ENCODE results near the gene MDM4. TPM values are rescaled to one million over a fixed set of nuclear protein-coding genes. Genes with fewer than 3 reads are reported as not detected.

MDM4 gene
- total RNA-seq, 1 donor from 2014 or later: 41.1 TPM

DNA sequence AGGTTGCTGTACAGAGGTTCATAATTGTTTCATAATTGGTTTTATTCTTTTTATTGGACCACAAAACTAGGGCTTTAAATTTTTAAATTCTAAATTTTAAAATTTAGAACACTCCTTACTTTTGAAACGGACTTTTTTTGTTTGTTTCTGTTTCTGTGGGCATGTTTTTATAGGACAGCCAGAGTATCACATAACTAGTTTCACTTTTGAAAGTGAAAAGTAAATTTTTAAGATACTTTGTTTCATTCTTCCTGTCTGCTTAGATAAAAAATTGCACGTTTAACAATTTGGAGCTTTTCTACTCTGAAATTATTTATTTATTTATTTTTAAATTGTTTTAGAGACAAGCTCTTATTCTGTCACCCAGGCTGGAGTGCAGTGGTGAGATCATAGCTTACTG is 29.7 kb downstream of the MDM4 start:
- H3K27me3 ChIP-seq (ENCODE audit: insufficient read depth, low read length): no peaks in the 10 kb centered on the region
- no peak overlapping the region for H3K27ac ChIP-seq (ENCODE audit: low read depth, low read length)
- DNase-seq (ENCODE audit: low read depth) (no peak), FAIRE-seq (no peak)
- Mint-ChIP-seq H3K27ac (ENCODE audit: unreplicated experiment) (peak overlapping the region; percentile 53), H3K9me3 (ENCODE audit: unreplicated experiment) (no peaks in the 10 kb centered on the region), H3K4me1 (ENCODE audit: low read depth, unreplicated experiment) (peaks cover 10% of the 10 kb centered on the region), H3K4me3 (ENCODE audit: unreplicated experiment) (no peak overlapping the region), H3K27me3 (ENCODE audit: low read depth, unreplicated experiment) (no peaks in the 10 kb centered on the region), H3K36me3 (ENCODE audit: low read depth, unreplicated experiment) (peaks cover 36% of the 10 kb centered on the region)
- no peak overlapping the region for H3K4me3 ChIP-seq (ENCODE audit: insufficient read depth, low read depth, low read length)
- no peak for TF ChIP-seq EZH2 (IDR thresholded peaks at IDR 0.05; ENCODE audit: insufficient read depth, low read length)
- TF ChIP-seq, protein P1, sequence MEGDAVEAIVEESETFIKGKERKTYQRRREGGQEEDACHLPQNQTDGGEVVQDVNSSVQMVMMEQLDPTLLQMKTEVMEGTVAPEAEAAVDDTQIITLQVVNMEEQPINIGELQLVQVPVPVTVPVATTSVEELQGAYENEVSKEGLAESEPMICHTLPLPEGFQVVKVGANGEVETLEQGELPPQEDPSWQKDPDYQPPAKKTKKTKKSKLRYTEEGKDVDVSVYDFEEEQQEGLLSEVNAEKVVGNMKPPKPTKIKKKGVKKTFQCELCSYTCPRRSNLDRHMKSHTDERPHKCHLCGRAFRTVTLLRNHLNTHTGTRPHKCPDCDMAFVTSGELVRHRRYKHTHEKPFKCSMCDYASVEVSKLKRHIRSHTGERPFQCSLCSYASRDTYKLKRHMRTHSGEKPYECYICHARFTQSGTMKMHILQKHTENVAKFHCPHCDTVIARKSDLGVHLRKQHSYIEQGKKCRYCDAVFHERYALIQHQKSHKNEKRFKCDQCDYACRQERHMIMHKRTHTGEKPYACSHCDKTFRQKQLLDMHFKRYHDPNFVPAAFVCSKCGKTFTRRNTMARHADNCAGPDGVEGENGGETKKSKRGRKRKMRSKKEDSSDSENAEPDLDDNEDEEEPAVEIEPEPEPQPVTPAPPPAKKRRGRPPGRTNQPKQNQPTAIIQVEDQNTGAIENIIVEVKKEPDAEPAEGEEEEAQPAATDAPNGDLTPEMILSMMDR (IDR thresholded peaks at IDR 0.05; ENCODE audit: insufficient read depth, low read depth, low read length): no peak
- H4K20me1 ChIP-seq (ENCODE audit: insufficient read depth, low read length): peaks cover 29% of the 10 kb centered on the region
- no peaks in the 10 kb centered on the region for H3K9me3 ChIP-seq (ENCODE audit: insufficient read depth, low read depth, low read length)
- no peak overlapping the region for H3K4me2 ChIP-seq (ENCODE audit: low read length)
- H2AFZ ChIP-seq (ENCODE audit: low read depth, low read length): no peak overlapping the region
- H3K36me3 ChIP-seq (ENCODE audit: insufficient read depth, low read length): peaks cover 68% of the 10 kb centered on the region
- no peak overlapping the region for H3K9ac ChIP-seq (ENCODE audit: low read length)
- no peaks in the 10 kb centered on the region for H3K4me1 ChIP-seq (ENCODE audit: insufficient read depth, low read length)
- H3K79me2 ChIP-seq (ENCODE audit: insufficient read depth, low read length): no peaks in the 10 kb centered on the region

DNA sequence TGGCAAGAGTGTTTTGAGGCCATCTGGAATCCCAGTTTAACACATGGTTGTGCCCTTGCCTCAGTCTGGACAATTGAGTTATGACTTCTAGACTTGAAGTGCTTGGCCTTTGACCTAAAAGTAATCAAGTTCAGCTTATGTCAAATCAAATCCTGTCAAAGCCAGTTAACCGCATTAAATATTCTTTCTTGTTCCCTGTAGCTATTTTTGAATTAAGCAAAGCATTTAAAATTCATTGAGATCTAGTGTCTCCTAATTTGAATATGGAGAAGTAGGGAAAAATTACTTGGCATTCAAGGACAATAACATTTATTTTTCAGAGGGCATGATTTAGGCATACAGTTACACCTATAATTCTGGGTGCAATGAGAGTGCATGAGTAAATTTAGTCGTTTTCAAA is 32.1 kb downstream of the MDM4 start:
- H3K27me3 Mint-ChIP-seq (ENCODE audit: low read depth, unreplicated experiment): no peaks in the 10 kb centered on the region
- H3K4me1 ChIP-seq (ENCODE audit: insufficient read depth, low read length): no peaks in the 10 kb centered on the region
- H3K27ac Mint-ChIP-seq (ENCODE audit: unreplicated experiment): no peak overlapping the region
- H3K36me3 ChIP-seq (ENCODE audit: insufficient read depth, low read length): peaks cover 50% of the 10 kb centered on the region
- H3K4me3 Mint-ChIP-seq (ENCODE audit: unreplicated experiment): no peak overlapping the region
- H3K36me3 Mint-ChIP-seq (ENCODE audit: low read depth, unreplicated experiment): peaks cover 31% of the 10 kb centered on the region
- H3K27me3 ChIP-seq (ENCODE audit: insufficient read depth, low read length): no peaks in the 10 kb centered on the region
- FAIRE-seq (no peak), DNase-seq (ENCODE audit: low read depth) (no peak)
- no peaks in the 10 kb centered on the region for H3K9me3 Mint-ChIP-seq (ENCODE audit: unreplicated experiment)
- H3K4me2 ChIP-seq (ENCODE audit: low read length): no peak overlapping the region
- TF ChIP-seq EZH2 (IDR thresholded peaks at IDR 0.05; ENCODE audit: insufficient read depth, low read length): no peak
- TF ChIP-seq, protein P1 (IDR thresholded peaks at IDR 0.05; ENCODE audit: insufficient read depth, low read depth, low read length): no peak
- no peak overlapping the region for H3K9ac ChIP-seq (ENCODE audit: low read length)
- no peak overlapping the region for H3K4me3 ChIP-seq (ENCODE audit: insufficient read depth, low read depth, low read length)
- H3K79me2 ChIP-seq (ENCODE audit: insufficient read depth, low read length): no peaks in the 10 kb centered on the region
- H3K27ac ChIP-seq (ENCODE audit: low read depth, low read length): no peak overlapping the region
- peaks cover 23% of the 10 kb centered on the region for H4K20me1 ChIP-seq (ENCODE audit: insufficient read depth, low read length)
- H3K9me3 ChIP-seq (ENCODE audit: insufficient read depth, low read depth, low read length): no peaks in the 10 kb centered on the region
- H2AFZ ChIP-seq (ENCODE audit: low read depth, low read length): no peak overlapping the region
- H3K4me1 Mint-ChIP-seq (ENCODE audit: low read depth, unreplicated experiment): peaks cover 10% of the 10 kb centered on the region

DNA sequence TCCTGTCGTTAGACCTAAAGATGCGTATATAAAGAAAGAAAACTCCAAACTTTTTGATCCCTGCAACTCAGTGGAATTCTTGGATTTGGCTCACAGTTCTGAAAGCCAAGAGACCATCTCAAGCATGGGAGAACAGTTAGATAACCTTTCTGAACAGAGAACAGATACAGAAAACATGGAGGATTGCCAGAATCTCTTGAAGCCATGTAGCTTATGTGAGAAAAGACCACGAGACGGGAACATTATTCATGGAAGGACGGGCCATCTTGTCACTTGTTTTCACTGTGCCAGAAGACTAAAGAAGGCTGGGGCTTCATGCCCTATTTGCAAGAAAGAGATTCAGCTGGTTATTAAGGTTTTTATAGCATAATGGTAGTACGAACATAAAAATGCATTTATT is 33.1 kb downstream of the MDM4 start:
- H3K27ac ChIP-seq (ENCODE audit: low read depth, low read length): no peak overlapping the region
- H3K36me3 Mint-ChIP-seq (ENCODE audit: low read depth, unreplicated experiment): peaks cover 21% of the 10 kb centered on the region
- peaks cover 20% of the 10 kb centered on the region for H4K20me1 ChIP-seq (ENCODE audit: insufficient read depth, low read length)
- H3K27me3 Mint-ChIP-seq (ENCODE audit: low read depth, unreplicated experiment): no peaks in the 10 kb centered on the region
- no peaks in the 10 kb centered on the region for H3K9me3 ChIP-seq (ENCODE audit: insufficient read depth, low read depth, low read length)
- H3K4me1 Mint-ChIP-seq (ENCODE audit: low read depth, unreplicated experiment): peaks cover 8% of the 10 kb centered on the region
- H3K36me3 ChIP-seq (ENCODE audit: insufficient read depth, low read length): peaks cover 48% of the 10 kb centered on the region
- no peak overlapping the region for H3K4me3 Mint-ChIP-seq (ENCODE audit: unreplicated experiment)
- no peak overlapping the region for H2AFZ ChIP-seq (ENCODE audit: low read depth, low read length)
- no peak overlapping the region for H3K4me2 ChIP-seq (ENCODE audit: low read length)
- H3K4me3 ChIP-seq (ENCODE audit: insufficient read depth, low read depth, low read length): no peak overlapping the region
- no peaks in the 10 kb centered on the region for H3K79me2 ChIP-seq (ENCODE audit: insufficient read depth, low read length)
- DNase-seq (ENCODE audit: low read depth) (no peak), FAIRE-seq (no peak)
- TF ChIP-seq, protein P1 (IDR thresholded peaks at IDR 0.05; ENCODE audit: insufficient read depth, low read depth, low read length): no peak
- no peak for TF ChIP-seq EZH2 (IDR thresholded peaks at IDR 0.05; ENCODE audit: insufficient read depth, low read length)
- H3K4me1 ChIP-seq (ENCODE audit: insufficient read depth, low read length): no peaks in the 10 kb centered on the region
- no peaks in the 10 kb centered on the region for H3K27me3 ChIP-seq (ENCODE audit: insufficient read depth, low read length)
- no peaks in the 10 kb centered on the region for H3K9me3 Mint-ChIP-seq (ENCODE audit: unreplicated experiment)
- H3K9ac ChIP-seq (ENCODE audit: low read length): no peak overlapping the region
- no peak overlapping the region for H3K27ac Mint-ChIP-seq (ENCODE audit: unreplicated experiment)
